ENCODE results near the gene CDK16.
"Not testable (repeated sequence)": the region's sequence is repeated elsewhere in the genome, so short reads cannot be mapped to it uniquely, and the experiment has no call there.

Gene CDK16

GRCh38 chrX:47257620-47258019 lies 39.1 kb downstream of the CDK16 start:
- DNase-seq, result not testable (repeated sequence)

- no peak for DNase-seq
Measured at GRCh38 chrX:47264483-47265173, 46.1 kb downstream of the CDK16 start.

GRCh38 chrX:47266643-47267042 lies 48.2 kb downstream of the CDK16 start:
- DNase-seq, result no peak

GRCh38 chrX:47272013-47272408 lies 53.5 kb downstream of the CDK16 start:
- no peak for DNase-seq

GRCh38 chrX:47273011-47273730 lies 54.7 kb downstream of the CDK16 start:
- no peak for DNase-seq

GRCh38 chrX:47278691-47279090 lies 60.2 kb downstream of the CDK16 start:
- no peak for DNase-seq
